H1 (cell line): ENCODE data around the gene GGA2. TPM values are rescaled to one million over a fixed set of nuclear protein-coding genes. Genes with fewer than 3 reads are reported as not detected.

Experiments
- CTCF ChIA-PET: fragments of 300-600 bp; sonication (Branson Sonifier 250); formaldehyde crosslinking; loops from one replicate; lab custom pipeline; 2021; ENCODE audit not compliant: partially characterized antibody; lab: Charles Lee
- POLR2A ChIA-PET: fragments of 300-600 bp; sonication (Branson Sonifier 250); formaldehyde crosslinking; loops from one replicate; lab custom pipeline; 2021; ENCODE audit warnings: inconsistent platforms; ENCODE audit not compliant: partially characterized antibody; lab: Charles Lee
- DNase-seq, 2 experiments: peaks; one replicate each; pipeline versions ENCODE4 v3.0.0 to v3.0.0-alpha.2; 2010 to 2022; ENCODE audit warnings: low spot score in 2 of 2, low read depth in 1 of 2, mixed read lengths in 1 of 2
- FAIRE-seq: peaks from 2 replicates; lab custom pipeline; 2011; peaks lifted over from hg19 to GRCh38; lab: Jason Lieb, UNC
- H2AFZ ChIP-seq: 2 replicates; pipeline ENCODE4 v1.8.1; 2012; ENCODE audit warnings: low read length, inconsistent platforms
- H2AK5ac ChIP-seq: 2 replicates; pipeline ENCODE4 v1.6.1; 2013; ENCODE audit warnings: low read depth, low read length
- H2BK120ac ChIP-seq: replicated peaks from 2 replicates; pipeline ENCODE3; 2013; ENCODE audit warnings: low read depth, low read length, inconsistent platforms
- H2BK12ac ChIP-seq: 2 replicates; pipeline ENCODE4 v1.6.1; 2013; ENCODE audit warnings: low read depth, low read length
- H2BK15ac ChIP-seq: 2 replicates; pipeline ENCODE4 v1.6.1; 2013; ENCODE audit warnings: low read length
- H2BK20ac ChIP-seq: 2 replicates; pipeline ENCODE4 v1.6.1; 2013; ENCODE audit warnings: low read length
- H2BK5ac ChIP-seq: 2 replicates; pipeline ENCODE4 v1.6.1; 2013; ENCODE audit warnings: low read depth, low read length
- H3K14ac ChIP-seq: 2 replicates; pipeline ENCODE4 v1.6.1; 2013; ENCODE audit warnings: inconsistent platforms; ENCODE audit not compliant: insufficient read length
- H3K18ac ChIP-seq: 2 replicates; pipeline ENCODE4 v1.6.1; 2013; ENCODE audit warnings: low read length; ENCODE audit errors: extremely low read depth
- H3K23ac ChIP-seq: 2 replicates; pipeline ENCODE4 v1.6.1; 2013; ENCODE audit warnings: inconsistent platforms; ENCODE audit not compliant: insufficient read length
- H3K23me2 ChIP-seq: 2 replicates; pipeline ENCODE4 v1.6.1; 2013; ENCODE audit warnings: low read depth, low read length
- H3K27ac ChIP-seq: 2 replicates; pipeline ENCODE4 v1.6.1; 2011; ENCODE audit warnings: low read depth, low read length, inconsistent platforms
- H3K27me3 ChIP-seq, 4 experiments: replicated peaks in 1 of 4; 1 replicate in 1 of 4; 2 replicates in 3 of 4; pipeline versions ENCODE4 v1.6.1 to v1.8.1; 2011 to 2013; ENCODE audit warnings: low read length in 3 of 4, mild to moderate bottlenecking in 3 of 4, inconsistent platforms in 2 of 4, mixed read lengths in 2 of 4, moderate library complexity in 1 of 4; ENCODE audit not compliant: control insufficient read depth in 3 of 4, insufficient read depth in 3 of 4; ENCODE audit errors: extremely low read depth in 1 of 4
- H3K36me3 ChIP-seq, 4 experiments: 2 replicates each; pipeline versions ENCODE4 v1.6.1 to v1.8.1; 2011 to 2013; ENCODE audit warnings: mild to moderate bottlenecking in 4 of 4, low read length in 3 of 4, moderate library complexity in 2 of 4, control low read depth in 1 of 4, inconsistent platforms in 1 of 4; ENCODE audit not compliant: insufficient read depth in 4 of 4, control insufficient read depth in 2 of 4
- H3K4ac ChIP-seq: replicated peaks from 2 replicates; pipeline ENCODE3; 2013; ENCODE audit warnings: low read length, low read depth, mixed read lengths, inconsistent platforms; ENCODE audit not compliant: insufficient read length
- H3K4me1 ChIP-seq, 4 experiments: replicated peaks in 1 of 4; 1 replicate in 1 of 4; 2 replicates in 3 of 4; pipeline versions ENCODE4 v1.6.1 to v1.8.1; 2011 to 2013; ENCODE audit warnings: low read length in 3 of 4, inconsistent platforms in 2 of 4, mixed read lengths in 1 of 4; ENCODE audit not compliant: insufficient read depth in 4 of 4, control insufficient read depth in 3 of 4
- H3K4me2 ChIP-seq, 2 experiments: 2 replicates each; pipeline versions ENCODE4 v1.6.1 to v1.8.1; 2011 to 2013; ENCODE audit warnings: low read depth in 2 of 2, low read length in 2 of 2, control low read depth in 1 of 2, inconsistent platforms in 1 of 2, mild to moderate bottlenecking in 1 of 2; ENCODE audit not compliant: insufficient read depth in 1 of 2
- H3K4me3 ChIP-seq, 4 experiments: fragments of 200-600, 300-600 bp in 1 of 4; sonication (generic), shearing (Covaris generic), sonication (Bioruptor Twin) in 1 of 4; 2 replicates each; pipeline versions ENCODE4 v1.5.1 to v1.8.1; 2011 to 2016; ENCODE audit warnings: low read length in 4 of 4, low read depth in 3 of 4, control low read depth in 2 of 4, inconsistent platforms in 2 of 4, mild to moderate bottlenecking in 2 of 4, mixed read lengths in 1 of 4, moderate library complexity in 1 of 4; ENCODE audit not compliant: insufficient read depth in 2 of 4; ENCODE audit errors: extremely low read depth in 1 of 4
- H3K56ac ChIP-seq: replicated peaks from 2 replicates; pipeline ENCODE3; 2013; ENCODE audit warnings: low read depth, mild to moderate bottlenecking, mixed read lengths, low read length, inconsistent platforms; ENCODE audit not compliant: insufficient read length
- H3K79me1 ChIP-seq: 2 replicates; pipeline ENCODE4 v1.6.1; 2013; ENCODE audit warnings: low read depth, low read length, control low read depth
- H3K79me2 ChIP-seq, 2 experiments: 2 replicates each; pipeline versions ENCODE4 v1.6.1 to v1.8.1; 2012 to 2013; ENCODE audit warnings: low read length in 2 of 2, mild to moderate bottlenecking in 2 of 2, inconsistent platforms in 1 of 2; ENCODE audit not compliant: insufficient read depth in 2 of 2, control insufficient read depth in 1 of 2
- H3K9ac ChIP-seq, 4 experiments: replicated peaks in 1 of 4; 1 replicate in 1 of 4; 2 replicates in 3 of 4; pipeline versions ENCODE4 v1.6.1 to v1.8.1; 2011 to 2013; ENCODE audit warnings: low read depth in 3 of 4, low read length in 3 of 4, control low read depth in 2 of 4, mild to moderate bottlenecking in 2 of 4, moderate library complexity in 2 of 4, inconsistent platforms in 1 of 4; ENCODE audit errors: extremely low read depth in 1 of 4
- H3K9me3 ChIP-seq, 2 experiments: 2 replicates each; pipeline versions ENCODE4 v1.6.1 to v1.8.1; 2012 to 2013; ENCODE audit warnings: mild to moderate bottlenecking in 2 of 2, moderate library complexity in 2 of 2, control low read depth in 1 of 2, inconsistent platforms in 1 of 2, low read depth in 1 of 2, low read length in 1 of 2, mixed read lengths in 1 of 2; ENCODE audit not compliant: insufficient read depth in 2 of 2
- H4K20me1 ChIP-seq, 2 experiments: replicated peaks in 1 of 2; 2 replicates each; pipeline versions ENCODE3 to v1.8.1; 2011 to 2013; ENCODE audit warnings: inconsistent platforms in 2 of 2, low read length in 2 of 2, mild to moderate bottlenecking in 1 of 2; ENCODE audit not compliant: insufficient read depth in 2 of 2, control insufficient read depth in 1 of 2
- H4K5ac ChIP-seq: 2 replicates; pipeline ENCODE4 v1.6.1; 2013; ENCODE audit warnings: low read length, low read depth, mixed read lengths, inconsistent platforms; ENCODE audit not compliant: insufficient read length
- H4K8ac ChIP-seq: 2 replicates; pipeline ENCODE4 v1.8.0; 2013; ENCODE audit warnings: mild to moderate bottlenecking, moderate library complexity, low read length, inconsistent platforms; ENCODE audit not compliant: insufficient read depth; ENCODE audit errors: extremely low read depth
- H4K91ac ChIP-seq: replicated peaks from 2 replicates; pipeline ENCODE3; 2013; ENCODE audit warnings: low read length, mixed read lengths, inconsistent platforms; ENCODE audit not compliant: insufficient read length
- CTBP2 ChIP-seq: IDR thresholded peaks from 2 replicates; pipeline ENCODE4 v1.7.0; 2011; ENCODE audit warnings: borderline replicate concordance, mild to moderate bottlenecking, moderate library complexity, mixed read lengths, low read length; ENCODE audit not compliant: insufficient read depth, insufficient read length
- SRF ChIP-seq: IDR thresholded peaks from 2 replicates; pipeline ENCODE4 v1.6.1; 2011; ENCODE audit warnings: mild to moderate bottlenecking, low read depth, low read length, moderate library complexity
- TAF1 ChIP-seq: IDR thresholded peaks from 2 replicates; pipeline ENCODE4 v1.6.1; 2011; ENCODE audit warnings: mild to moderate bottlenecking, low read depth, low read length
- WGBS, 2 experiments: shearing (Covaris generic) in 1 of 2; methylation state at CpG; one replicate each; pipeline versions ENCODE4 v1.1.6 to v1.1.7; 2013 to 2015; ENCODE audit warnings: low lambda C conversion rate in 2 of 2, mixed read lengths in 2 of 2, inconsistent platforms in 1 of 2, low coverage in 1 of 2, missing lambda C conversion rate in 1 of 2; ENCODE audit not compliant: insufficient replicate concordance in 2 of 2, insufficient coverage in 1 of 2, insufficient read length in 1 of 2; ENCODE audit errors: extremely low coverage in 1 of 2, missing lambda C conversion rate in 1 of 2; 5-methylcytosine and 5-hydroxymethylcytosine counted together
- polyA plus RNA-seq, 7 experiments: library from polyadenylated mRNA; depleted of rRNA in 3 of 7; stranded (reverse) in 5 of 7; unstranded in 2 of 7; fragments of >200 nt in 5 of 7; fragments of 200-250 nt in 2 of 7; gene quantifications; 1 replicate in 5 of 7; 2 replicates in 1 of 7; 4 replicates in 1 of 7; pipeline versions ENCODE4 v1.2.1 to v1.2.3, GENCODE V29; 2011 to 2013; ENCODE audit warnings: missing spikeins in 2 of 7, mixed read lengths in 2 of 7
- total RNA-seq: library from RNA; stranded (reverse); fragmentation: NEBNext Ultra II Directional; extraction: Animal tissue kit (Norgen Biotek cat#: 25700); gene quantifications from 2 replicates; pipeline ENCODE4 v1.2.1, GENCODE V29; 2021

The GGA2 gene
- total and polyA plus RNA-seq, 2 of the 8 experiments (the other 6 are each of a cell fraction or from before 2014, with no cell fraction given) = 65.8 to 114 TPM

- Histone ChIP-seq H3K56ac (no peak overlapping the region), H3K4me1 (no peaks in the 10 kb centered on the region), H4K8ac (no peak overlapping the region), H3K79me1 (no peaks in the 10 kb centered on the region), H3K18ac (no peak overlapping the region), H3K79me2 (no peaks in the 10 kb centered on the region), H4K20me1 (peaks cover 2 to 3% of the 10 kb centered on the region in 2 experiments), H3K9me3 (no peaks in the 10 kb centered on the region), H3K14ac (no peak overlapping the region), H2BK20ac (no peak overlapping the region), H3K4ac (no peak overlapping the region), H2BK120ac (no peak overlapping the region), H2BK15ac (no peak overlapping the region), H3K9ac (no peak overlapping the region), H2BK5ac (no peak overlapping the region), H3K36me3 (peaks cover 15 to 41% (median 33%) of the 10 kb centered on the region in 4 experiments), H2AFZ (no peak overlapping the region), H4K91ac (no peak overlapping the region), H3K23me2 (no peaks in the 10 kb centered on the region), H3K4me3 (no peak overlapping the region), H3K4me2 (no peak overlapping the region), H2BK12ac (no peak overlapping the region), H4K5ac (no peak overlapping the region), H3K23ac (no peak overlapping the region), H3K27me3 (no peaks in the 10 kb centered on the region; a peak in 1 of 7 replicates), H2AK5ac (no peak overlapping the region), H3K27ac (no peak overlapping the region)
- 95% methylated on average over 5 of the region's 5 CpGs; no CpG with 5 or more reads in 1 of the 2 experiments for WGBS, 2 experiments
- no peak for FAIRE-seq
- no peak for DNase-seq
- CTCF ChIA-PET = no interaction called here
- POLR2A ChIA-PET = no interaction called here
- TF ChIP-seq CTBP2 (no peak), SRF (no peak), TAF1 (no peak)
These were observed 9.0 kb upstream of the GGA2 start for GRCh38 chr16:23519282-23519681.
